Measurements from ENCODE around the gene CCND1.

Gene CCND1

GRCh38 chr11:69599502-69599901 lies 41.5 kb upstream of the CCND1 start:
- H3K4me3 ChIP-seq (ENCODE audit: control insufficient read depth in 1 of 7, extremely low read depth in 1 of 7, insufficient read depth in 4 of 7, low read depth in 2 of 7, low read length in 6 of 7), result no peak overlapping the region
- CTCF ChIA-PET, result interaction anchor here (2.0 kb wide), 1 partner anchor 307 kb away, joined by 4 read pairs; no protein-coding TSS in a partner anchor
- H3K4me1 ChIP-seq (ENCODE audit: control extremely low read depth in 1 of 4, control insufficient read depth in 4 of 4, insufficient read depth in 4 of 4, low read length in 3 of 4), result peaks cover 0 to 5% (median under 1%) of the 10 kb centered on the region in 4 experiments
- POLR2A ChIA-PET, result no interaction called here
- H3K9me3 ChIP-seq (ENCODE audit: control extremely low read depth in 1 of 5, control insufficient read depth in 4 of 5, insufficient read depth in 2 of 5, low read depth in 1 of 5, low read length in 4 of 5), result peaks cover 0 to 5% (median 0%) of the 10 kb centered on the region in 5 experiments
- WGBS (ENCODE audit: insufficient coverage), result 87% methylated on average over 10 of the region's 11 CpGs
- H3K27me3 ChIP-seq (replicated peaks in 2 of 5; ENCODE audit: control insufficient read depth in 4 of 5, insufficient read depth in 5 of 5, low read length in 4 of 5), result peaks cover 0 to 8% (median 0%) of the 10 kb centered on the region in 5 experiments
- no peaks in the 10 kb centered on the region for H3K36me3 ChIP-seq (ENCODE audit: control insufficient read depth in 4 of 4, insufficient read depth in 4 of 4, low read length in 3 of 4)
- H3K27ac ChIP-seq (ENCODE audit: insufficient read depth in 1 of 2, low read depth in 1 of 2, low read length in 2 of 2, poor library complexity in 1 of 2, severe bottlenecking in 2 of 2), result no peak overlapping the region
- no peak for DNase-seq

GRCh38 chr11:69600001-69600400 lies 41.0 kb upstream of the CCND1 start:
- POLR2A ChIA-PET, result no interaction called here
- DNase-seq, result no peak
- Histone ChIP-seq H3K36me3 (ENCODE audit: control insufficient read depth in 4 of 4, insufficient read depth in 4 of 4, low read length in 3 of 4) (no peaks in the 10 kb centered on the region), H3K27ac (ENCODE audit: insufficient read depth in 1 of 2, low read depth in 1 of 2, low read length in 2 of 2, poor library complexity in 1 of 2, severe bottlenecking in 2 of 2) (no peak overlapping the region), H3K9me3 (ENCODE audit: control extremely low read depth in 1 of 5, control insufficient read depth in 4 of 5, insufficient read depth in 2 of 5, low read depth in 1 of 5, low read length in 4 of 5) (peaks cover 0 to 5% (median 0%) of the 10 kb centered on the region in 5 experiments), H3K27me3 (replicated peaks in 2 of 5; ENCODE audit: control insufficient read depth in 4 of 5, insufficient read depth in 5 of 5, low read length in 4 of 5) (peaks cover 0 to 8% (median 0%) of the 10 kb centered on the region in 5 experiments), H3K4me3 (ENCODE audit: control insufficient read depth in 1 of 7, extremely low read depth in 1 of 7, insufficient read depth in 4 of 7, low read depth in 2 of 7, low read length in 6 of 7) (no peak overlapping the region), H3K4me1 (ENCODE audit: control extremely low read depth in 1 of 4, control insufficient read depth in 4 of 4, insufficient read depth in 4 of 4, low read length in 3 of 4) (peaks cover 0 to 5% (median under 1%) of the 10 kb centered on the region in 4 experiments)
- whole genome bisulfite sequencing (ENCODE audit: insufficient coverage), result 92% methylated on average over 5 of the region's 6 CpGs
- CTCF ChIA-PET, result interaction anchor here (1.0 kb wide), 1 partner anchor 285 kb away, joined by 3 read pairs; no protein-coding TSS in a partner anchor

- Histone ChIP-seq H3K36me3 (ENCODE audit: control insufficient read depth in 4 of 4, insufficient read depth in 4 of 4, low read length in 3 of 4) (no peaks in the 10 kb centered on the region), H3K27ac (ENCODE audit: insufficient read depth in 1 of 2, low read depth in 1 of 2, low read length in 2 of 2, poor library complexity in 1 of 2, severe bottlenecking in 2 of 2) (no peak overlapping the region), H3K9me3 (ENCODE audit: control extremely low read depth in 1 of 5, control insufficient read depth in 4 of 5, insufficient read depth in 2 of 5, low read depth in 1 of 5, low read length in 4 of 5) (peaks cover 0 to 5% (median 0%) of the 10 kb centered on the region in 5 experiments), H3K27me3 (replicated peaks in 2 of 5; ENCODE audit: control insufficient read depth in 4 of 5, insufficient read depth in 5 of 5, low read length in 4 of 5) (peaks cover 0 to 8% (median 2%) of the 10 kb centered on the region in 5 experiments), H3K4me1 (ENCODE audit: control extremely low read depth in 1 of 4, control insufficient read depth in 4 of 4, insufficient read depth in 4 of 4, low read length in 3 of 4) (peaks cover 0 to 5% (median under 1%) of the 10 kb centered on the region in 4 experiments), H3K4me3 (ENCODE audit: control insufficient read depth in 1 of 7, extremely low read depth in 1 of 7, insufficient read depth in 4 of 7, low read depth in 2 of 7, low read length in 6 of 7) (no peak overlapping the region)
- POLR2A ChIA-PET, result no interaction called here
- no peak for DNase-seq
- CTCF ChIA-PET, result interaction anchor here (1.0 kb wide), 1 partner anchor 286 kb away, joined by 3 read pairs; no protein-coding TSS in a partner anchor
- 93% methylated on average over 11 of the region's 12 CpGs for WGBS (ENCODE audit: insufficient coverage)
These were observed 39.7 kb upstream of the CCND1 start for GRCh38 chr11:69601011-69601975.

DNA sequence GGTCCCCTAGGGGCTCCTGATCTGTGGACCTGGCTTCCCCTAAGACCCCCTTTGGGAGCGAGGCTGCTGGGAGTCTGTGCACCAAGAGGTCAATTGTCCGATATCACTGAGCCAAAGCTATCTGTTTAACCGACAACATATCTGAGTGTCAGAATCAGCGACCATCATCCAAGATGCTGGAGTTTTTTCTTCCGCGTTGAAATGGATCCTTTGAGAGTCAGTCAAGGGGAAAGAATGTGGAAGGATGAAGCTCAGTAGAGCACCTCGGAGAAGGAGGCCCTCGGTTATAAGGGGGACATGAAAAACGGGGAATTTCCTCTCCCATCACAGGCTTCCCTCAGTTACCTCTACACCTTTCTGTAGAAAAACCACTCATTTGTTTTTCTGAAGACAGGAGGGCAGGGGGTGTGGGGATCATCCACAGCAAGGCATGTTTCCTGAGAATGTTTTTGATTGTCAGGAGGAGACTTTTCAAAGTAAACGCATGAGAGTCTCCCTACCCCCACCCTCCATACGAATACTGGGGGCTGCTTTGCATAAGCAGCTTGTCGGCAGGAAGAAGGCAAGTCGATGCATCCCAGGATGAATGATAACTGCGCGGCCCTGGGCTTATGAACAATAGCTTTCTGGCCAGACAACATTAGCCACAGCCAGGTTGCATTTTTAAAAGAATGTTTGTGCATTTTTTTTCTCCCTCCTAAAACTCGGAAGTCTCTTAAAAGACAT lies 37.7 kb upstream of the CCND1 start:
- CTCF ChIA-PET, result no interaction called here
- Histone ChIP-seq H3K36me3 (ENCODE audit: control insufficient read depth in 4 of 4, insufficient read depth in 4 of 4, low read length in 3 of 4) (no peaks in the 10 kb centered on the region), H3K4me3 (ENCODE audit: control insufficient read depth in 1 of 7, extremely low read depth in 1 of 7, insufficient read depth in 4 of 7, low read depth in 2 of 7, low read length in 6 of 7) (no peak overlapping the region), H3K9me3 (ENCODE audit: control extremely low read depth in 1 of 5, control insufficient read depth in 4 of 5, insufficient read depth in 2 of 5, low read depth in 1 of 5, low read length in 4 of 5) (peaks cover 0 to 15% (median 3%) of the 10 kb centered on the region in 5 experiments), H3K27me3 (replicated peaks in 2 of 5; ENCODE audit: control insufficient read depth in 4 of 5, insufficient read depth in 5 of 5, low read length in 4 of 5) (peaks cover 0 to 8% (median 2%) of the 10 kb centered on the region in 5 experiments), H3K4me1 (ENCODE audit: control extremely low read depth in 1 of 4, control insufficient read depth in 4 of 4, insufficient read depth in 4 of 4, low read length in 3 of 4) (peaks cover 0 to 1% (median 0%) of the 10 kb centered on the region in 4 experiments), H3K27ac (ENCODE audit: insufficient read depth in 1 of 2, low read depth in 1 of 2, low read length in 2 of 2, poor library complexity in 1 of 2, severe bottlenecking in 2 of 2) (no peak overlapping the region)
- POLR2A ChIA-PET, result no interaction called here
- WGBS (ENCODE audit: insufficient coverage), result 89% methylated on average over 13 of the region's 16 CpGs
- DNase-seq, result no peak

DNA sequence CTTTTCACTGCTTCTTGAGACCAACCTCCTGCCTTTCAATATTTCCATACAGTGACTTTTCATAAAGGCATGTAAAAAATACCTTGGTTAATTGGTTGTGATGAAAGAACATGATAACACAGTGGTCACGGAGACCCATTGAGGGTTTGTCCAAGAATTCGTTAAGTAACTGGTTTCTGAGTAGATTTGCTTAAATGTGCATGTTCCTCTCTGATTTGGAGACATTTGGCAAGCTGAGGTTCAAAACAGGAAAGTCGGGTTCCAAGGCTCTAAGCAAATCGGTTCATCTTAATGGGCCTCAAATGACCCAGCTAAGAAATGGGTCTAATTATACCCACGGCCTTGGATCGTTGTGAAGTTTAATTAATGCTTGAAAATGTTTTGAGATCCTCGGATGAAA lies 36.9 kb upstream of the CCND1 start:
- no peak overlapping the region for H3K27ac ChIP-seq (ENCODE audit: insufficient read depth in 1 of 2, low read depth in 1 of 2, low read length in 2 of 2, poor library complexity in 1 of 2, severe bottlenecking in 2 of 2)
- H3K4me1 ChIP-seq (ENCODE audit: control extremely low read depth in 1 of 4, control insufficient read depth in 4 of 4, insufficient read depth in 4 of 4, low read length in 3 of 4), result no peaks in the 10 kb centered on the region
- ChIA-PET CTCF (interaction anchor here (0.7 kb wide), 1 partner anchor 173 kb away, joined by 3 read pairs; no protein-coding TSS in a partner anchor), POLR2A (no interaction called here)
- no peak overlapping the region for H3K4me3 ChIP-seq (ENCODE audit: control insufficient read depth in 1 of 7, extremely low read depth in 1 of 7, insufficient read depth in 4 of 7, low read depth in 2 of 7, low read length in 6 of 7)
- whole genome bisulfite sequencing (ENCODE audit: insufficient coverage), result 99% methylated on average over 7 of the region's 7 CpGs
- H3K9me3 ChIP-seq (ENCODE audit: control extremely low read depth in 1 of 5, control insufficient read depth in 4 of 5, insufficient read depth in 2 of 5, low read depth in 1 of 5, low read length in 4 of 5), result peaks cover 0 to 23% (median 5%) of the 10 kb centered on the region in 5 experiments
- no peaks in the 10 kb centered on the region for H3K36me3 ChIP-seq (ENCODE audit: control insufficient read depth in 4 of 4, insufficient read depth in 4 of 4, low read length in 3 of 4)
- no peak for DNase-seq
- peaks cover 0 to 8% (median 2%) of the 10 kb centered on the region in 5 experiments for H3K27me3 ChIP-seq (replicated peaks in 2 of 5; ENCODE audit: control insufficient read depth in 4 of 5, insufficient read depth in 5 of 5, low read length in 4 of 5)

GRCh38 chr11:69605737-69606526 lies 35.0 kb upstream of the CCND1 start:
- DNase-seq, result no peak
- POLR2A ChIA-PET, result no interaction called here
- no peak overlapping the region for H3K27ac ChIP-seq (ENCODE audit: insufficient read depth in 1 of 2, low read depth in 1 of 2, low read length in 2 of 2, poor library complexity in 1 of 2, severe bottlenecking in 2 of 2)
- no peaks in the 10 kb centered on the region for H3K4me1 ChIP-seq (ENCODE audit: control extremely low read depth in 1 of 4, control insufficient read depth in 4 of 4, insufficient read depth in 4 of 4, low read length in 3 of 4)
- no peak overlapping the region for H3K4me3 ChIP-seq (ENCODE audit: control insufficient read depth in 1 of 7, extremely low read depth in 1 of 7, insufficient read depth in 4 of 7, low read depth in 2 of 7, low read length in 6 of 7)
- CTCF ChIA-PET, result no interaction called here
- 93% methylated on average over 14 of the region's 18 CpGs for WGBS (ENCODE audit: insufficient coverage)
- H3K9me3 ChIP-seq (ENCODE audit: control extremely low read depth in 1 of 5, control insufficient read depth in 4 of 5, insufficient read depth in 2 of 5, low read depth in 1 of 5, low read length in 4 of 5), result peaks cover 0 to 41% (median 7%) of the 10 kb centered on the region in 5 experiments
- H3K36me3 ChIP-seq (ENCODE audit: control insufficient read depth in 4 of 4, insufficient read depth in 4 of 4, low read length in 3 of 4), result no peaks in the 10 kb centered on the region
- H3K27me3 ChIP-seq (replicated peaks in 2 of 5; ENCODE audit: control insufficient read depth in 4 of 5, insufficient read depth in 5 of 5, low read length in 4 of 5), result peaks cover 0 to 7% (median 2%) of the 10 kb centered on the region in 5 experiments

Measured in common myeloid progenitor, CD34-positive (primary cell).